CD4-positive, alpha-beta T cell treated with Interleukin-6 for 4 hours (primary cell): Measurements from ENCODE around the gene CYP20A1.
"Not testable (repeated sequence)": the region's sequence is repeated elsewhere in the genome, so short reads cannot be mapped to it uniquely, and the experiment has no call there.

ENCODE experiments used
- DNase-seq: peaks from one replicate; pipeline ENCODE4 v3.0.0-alpha.2; 2020; ENCODE audit warnings: mixed read lengths

The CYP20A1 gene

DNA sequence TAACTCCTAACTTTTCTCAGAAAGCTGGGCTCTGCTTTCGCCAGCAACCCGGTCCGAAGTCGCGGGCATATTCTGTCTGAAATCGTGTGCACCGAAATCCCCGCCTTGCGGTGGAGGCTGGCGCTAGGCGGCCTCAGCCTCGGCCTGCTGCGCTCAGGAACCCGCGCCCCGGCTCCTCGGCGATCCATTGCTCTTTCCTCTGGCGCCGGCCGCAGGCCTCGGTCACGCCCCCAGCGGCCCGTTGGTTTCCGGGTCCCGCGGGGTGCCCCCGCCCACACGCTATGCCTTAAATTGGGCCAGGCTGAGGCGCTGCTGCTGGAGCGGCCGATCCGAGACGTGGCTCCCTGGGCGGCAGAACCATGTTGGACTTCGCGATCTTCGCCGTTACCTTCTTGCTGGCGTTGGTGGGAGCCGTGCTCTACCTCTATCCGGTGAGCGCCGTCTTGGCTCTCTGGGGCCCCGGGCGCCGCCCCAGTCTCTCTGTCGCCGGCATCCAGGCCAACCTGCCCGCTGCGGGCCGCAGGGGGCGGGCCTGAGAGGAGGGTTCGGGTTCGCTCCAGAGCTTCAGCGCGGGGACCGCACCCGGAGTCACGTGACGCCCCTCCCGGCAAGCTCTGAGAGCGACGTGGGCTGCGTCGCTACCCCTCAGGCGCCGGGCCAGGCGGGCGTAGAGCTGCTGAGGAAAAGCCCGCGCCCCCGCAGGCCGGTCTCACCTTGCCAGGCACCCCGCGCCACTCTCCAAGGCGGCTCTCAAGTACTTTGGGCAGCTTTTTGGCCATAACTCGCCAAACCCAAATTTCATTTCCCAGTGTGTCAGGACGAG, at the start of gene CYP20A1:
TSS of gene CYP20A1 (plus strand) at position 315 of the 823 bp plus-strand sequence. CDS start at position 360, 45 bp downstream.
- peak; percentile 98 for DNase-seq

GRCh38 chr2:203190547-203190946, 48.3 kb upstream of the CYP20A1 start:
- not testable (repeated sequence) for DNase-seq

DNA sequence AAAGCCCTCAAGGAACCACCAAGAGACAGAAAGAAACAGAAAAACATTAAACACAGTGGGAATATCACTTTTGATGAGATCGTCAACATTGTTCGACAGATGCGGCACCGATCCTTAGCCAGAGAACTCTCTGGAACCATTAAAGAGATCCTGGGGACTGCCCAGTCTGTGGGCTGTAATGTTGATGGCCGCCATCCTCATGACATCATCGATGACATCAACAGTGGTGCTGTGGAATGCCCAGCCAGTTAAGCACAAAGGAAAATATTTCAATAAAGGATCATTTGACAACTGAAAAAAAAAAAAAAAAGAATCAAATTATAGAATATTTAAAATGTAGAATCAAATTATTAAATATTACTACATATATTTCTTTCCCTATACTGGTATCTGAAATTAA, 47.8 kb upstream of the CYP20A1 start:
- not testable (repeated sequence) for DNase-seq

DNA sequence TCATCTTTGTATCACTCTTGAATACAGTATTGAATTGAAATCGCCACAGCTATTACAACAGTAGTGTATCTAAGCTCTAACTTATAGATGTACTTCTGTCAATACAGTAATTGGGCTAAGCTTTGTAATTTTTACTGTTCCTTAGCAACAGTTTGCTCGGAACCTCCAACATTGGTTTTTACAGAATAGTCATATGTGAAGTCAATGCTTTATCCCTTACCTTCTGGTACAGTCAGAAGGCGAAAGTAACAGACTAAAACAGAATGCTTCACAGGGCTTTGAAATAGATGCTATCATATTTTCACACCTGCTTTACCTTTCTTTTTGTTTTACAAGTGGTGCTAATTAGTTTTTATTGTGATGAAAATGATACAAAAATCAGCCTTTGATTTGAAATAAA, 46.9 kb upstream of the CYP20A1 start:
- DNase-seq: no peak

GRCh38 chr2:203195331-203196036, 43.3 kb upstream of the CYP20A1 start:
- DNase-seq: no peak

- DNase-seq: no peak
These were observed 38.0 kb upstream of the CYP20A1 start for GRCh38 chr2:203200866-203201265.

DNA sequence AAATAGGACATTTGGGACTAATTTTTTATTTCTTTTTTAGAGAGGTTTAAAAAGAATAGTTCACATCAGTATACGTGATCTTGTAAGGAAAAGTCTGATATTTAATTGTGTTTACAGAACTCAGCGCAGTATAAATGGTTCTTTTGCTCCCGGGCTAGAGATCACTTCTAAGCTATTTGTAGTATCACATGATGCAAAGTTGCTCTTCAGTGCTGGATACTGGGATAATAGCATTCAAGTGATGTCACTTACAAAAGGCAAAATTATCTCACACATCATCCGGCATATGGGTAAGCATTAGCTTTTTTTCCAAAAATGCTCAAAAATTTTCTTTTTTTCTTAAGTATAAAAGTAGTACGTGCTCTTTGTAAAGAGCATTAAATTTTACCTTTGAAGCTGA, 37.4 kb upstream of the CYP20A1 start:
- DNase-seq: no peak

- no peak for DNase-seq
These were observed 29.3 kb upstream of the CYP20A1 start for GRCh38 chr2:203209538-203209937.

DNA sequence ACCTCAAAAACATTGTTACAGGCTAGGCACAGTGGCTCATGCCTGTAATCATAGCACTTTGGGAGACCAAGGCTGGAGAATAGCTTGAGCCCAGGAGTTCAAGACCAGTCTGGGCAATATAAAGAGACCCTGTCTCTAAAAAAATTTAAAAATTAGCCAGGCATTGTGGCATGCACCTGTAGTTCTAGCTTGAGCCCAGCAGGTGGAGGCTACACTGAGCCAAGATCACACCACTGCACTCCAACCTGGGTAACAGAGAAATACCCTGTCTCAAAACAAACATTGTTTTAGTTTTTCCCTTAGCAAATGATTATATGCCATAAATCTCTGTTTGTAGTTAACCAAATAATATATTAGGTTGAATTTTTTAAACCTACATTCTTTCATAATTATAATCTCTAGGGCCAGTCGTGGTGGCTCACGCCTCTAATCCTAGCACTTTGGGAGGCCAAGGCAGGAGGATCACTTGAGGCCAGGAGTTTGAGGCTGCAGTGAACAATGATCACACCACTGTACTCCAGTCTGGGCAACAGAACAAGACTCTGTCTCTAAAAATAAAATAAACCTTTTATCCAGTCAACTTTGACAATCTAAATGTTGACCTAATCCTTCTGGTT, 13.3 kb upstream of the CYP20A1 start:
- peak; percentile 36 for DNase-seq

DNA sequence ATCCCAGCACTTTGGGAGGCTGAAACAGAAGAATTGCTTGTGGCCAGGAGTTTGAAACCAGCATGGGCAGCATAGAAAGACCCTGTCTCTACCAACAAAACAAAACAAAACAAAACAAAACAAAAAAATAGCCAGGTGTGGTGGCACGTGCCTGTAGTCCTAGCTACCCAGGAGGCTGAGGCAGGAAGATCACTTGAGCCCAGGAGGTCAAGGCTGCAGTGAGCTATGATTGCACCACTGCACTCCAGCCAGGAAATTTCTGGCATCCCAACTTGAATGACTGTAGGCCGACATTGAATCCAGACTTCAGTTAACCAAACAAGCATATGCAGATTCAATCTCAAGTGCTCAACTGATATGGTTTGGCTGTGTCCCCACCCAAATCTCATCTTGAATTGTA, 9.1 kb upstream of the CYP20A1 start:
- not testable (repeated sequence) for DNase-seq

DNA sequence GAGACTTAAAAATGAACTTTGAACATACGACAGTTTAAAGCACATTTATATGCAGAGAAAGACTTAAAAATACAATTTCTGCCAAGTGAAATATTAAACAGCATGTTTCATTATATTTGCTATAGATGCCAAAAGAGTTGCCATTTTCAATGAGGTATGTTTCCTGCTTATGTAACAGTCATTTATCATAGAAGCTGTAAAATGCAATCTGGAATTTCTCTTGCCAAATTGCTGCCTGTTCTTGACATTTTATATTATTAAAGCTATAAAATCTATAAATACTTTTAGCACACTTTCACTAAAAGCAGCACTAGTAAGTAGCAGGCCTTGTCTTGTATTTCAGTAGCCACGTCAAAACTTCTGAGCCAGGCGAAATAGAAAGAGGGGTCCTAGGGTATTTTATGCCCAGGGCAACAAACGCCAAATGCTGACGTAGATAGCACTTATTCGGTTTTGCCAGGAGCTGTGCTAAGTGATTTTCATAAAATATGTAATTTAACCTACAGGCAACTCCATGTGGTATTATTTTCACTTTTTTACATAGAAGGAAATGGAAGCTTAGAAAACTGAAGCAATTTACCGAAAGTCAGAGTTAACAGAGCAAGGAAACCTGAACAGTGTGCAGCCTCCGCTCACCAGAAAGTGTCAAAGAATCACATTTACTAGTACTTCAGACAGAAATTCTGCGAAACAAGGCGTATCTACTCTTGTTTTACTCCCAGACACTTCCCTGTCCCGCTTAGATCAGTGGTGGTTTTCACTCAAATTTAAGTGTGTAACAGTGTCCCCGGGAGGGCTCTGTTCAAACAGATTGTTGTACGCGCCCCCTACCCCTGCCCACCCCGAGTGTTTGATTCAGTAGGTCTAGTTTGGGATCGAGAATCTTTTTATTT, 1.2 kb upstream of the CYP20A1 start:
- DNase-seq: no peak

- no peak for DNase-seq
These were observed 520 bp upstream of the CYP20A1 start for GRCh38 chr2:203238292-203238703.

GRCh38 chr2:203240491-203240890, 1.7 kb downstream of the CYP20A1 start:
- DNase-seq: no peak

- DNase-seq: no peak
These were observed 3.7 kb downstream of the CYP20A1 start for GRCh38 chr2:203242518-203242917.

DNA sequence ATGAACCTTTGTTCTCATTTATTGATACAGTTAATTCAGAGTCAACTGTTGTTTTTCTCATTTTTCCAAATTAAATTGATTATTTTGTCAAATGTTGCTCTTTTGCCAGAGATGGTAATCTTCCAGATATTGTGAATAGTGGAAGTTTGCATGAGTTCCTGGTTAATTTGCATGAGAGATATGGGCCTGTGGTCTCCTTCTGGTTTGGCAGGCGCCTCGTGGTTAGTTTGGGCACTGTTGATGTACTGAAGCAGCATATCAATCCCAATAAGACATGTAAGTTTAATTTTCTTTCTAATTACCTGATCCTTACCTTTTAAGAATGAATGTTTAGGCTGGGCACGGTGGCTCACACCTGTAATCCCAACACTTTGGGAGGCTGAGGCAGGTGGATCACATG, 7.8 kb downstream of the CYP20A1 start:
- no peak for DNase-seq

- no peak for DNase-seq
These were observed 14.0 kb downstream of the CYP20A1 start for GRCh38 chr2:203252818-203253217.

- not testable (repeated sequence) for DNase-seq
These were observed 14.7 kb downstream of the CYP20A1 start for GRCh38 chr2:203253422-203254095.

DNA sequence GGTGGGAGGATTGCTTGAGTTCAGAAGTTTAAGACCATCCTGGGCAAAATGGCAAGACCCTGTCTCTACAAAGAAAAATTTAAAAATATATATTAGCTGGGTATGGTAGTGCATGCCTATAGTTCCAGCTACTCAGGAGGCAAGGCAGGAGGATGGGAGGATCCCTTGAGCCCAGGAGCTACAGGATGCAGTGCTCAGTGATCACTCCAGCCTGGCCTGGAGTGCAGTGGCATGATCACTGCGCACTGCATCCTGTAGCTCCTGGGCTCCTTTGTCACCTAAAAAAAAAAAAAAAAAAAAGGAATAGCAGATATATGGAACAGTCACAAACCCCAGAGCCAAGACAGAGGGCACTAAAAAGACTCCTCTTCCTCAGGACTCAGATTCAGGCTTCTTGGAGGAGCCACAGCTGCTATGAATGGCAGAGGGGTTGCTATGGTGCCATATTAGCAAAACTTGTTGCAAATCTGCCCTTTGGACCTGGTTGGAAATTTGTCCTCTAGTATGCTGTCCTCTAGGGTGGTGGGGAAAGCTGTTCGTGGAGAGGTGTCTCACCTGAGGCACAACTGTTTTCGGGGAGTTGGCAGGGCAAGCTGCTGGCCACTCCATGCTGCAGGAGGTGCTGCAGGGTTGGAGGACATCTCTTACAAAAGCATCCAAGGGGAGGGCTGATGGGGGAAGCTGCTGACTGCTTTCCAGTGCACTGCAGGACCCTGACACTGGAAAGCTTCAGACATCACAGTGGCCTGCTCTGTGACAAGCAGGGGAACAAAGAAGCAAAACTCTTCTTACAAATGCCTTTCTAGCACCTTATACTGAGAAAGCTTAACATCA, 22.7 kb downstream of the CYP20A1 start:
- no peak for DNase-seq

DNA sequence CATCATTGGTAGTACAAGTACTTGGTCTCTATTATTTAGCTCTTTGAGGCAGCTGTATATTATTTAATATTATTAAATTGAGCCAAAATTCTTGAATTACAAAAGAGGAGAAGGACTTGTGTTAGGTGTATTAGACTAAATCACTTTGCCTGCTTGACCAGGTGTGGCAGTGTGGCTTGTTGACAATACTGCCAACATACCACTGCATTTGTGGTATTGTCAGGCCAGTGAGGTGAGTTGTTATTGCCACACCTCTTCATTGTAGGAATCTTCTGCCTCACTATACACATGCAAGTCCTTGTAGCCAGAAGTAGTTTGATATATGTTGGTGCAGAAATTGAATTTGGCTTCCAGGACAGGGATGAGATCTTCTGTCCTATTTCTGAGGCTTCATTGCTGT, 40.5 kb downstream of the CYP20A1 start:
- DNase-seq: no peak

- DNase-seq: no peak
These were observed 41.7 kb downstream of the CYP20A1 start for GRCh38 chr2:203280428-203281064.

- no peak for DNase-seq
These were observed 43.3 kb downstream of the CYP20A1 start for GRCh38 chr2:203282101-203282500.
